VCaP (cell line): ENCODE results near the gene PMF1.

Source experiments
- H3K27ac ChIP-seq: fragments of 450-650 bp; 2 replicates; pipeline ENCODE4 v1.5.1; 2017
- CTCF ChIP-seq: fragments of 450-650 bp; conservative IDR thresholded peaks from 2 replicates; pipeline ENCODE4 v1.5.1; 2017; ENCODE audit warnings: mild to moderate bottlenecking, moderate library complexity

PMF1 gene

DNA sequence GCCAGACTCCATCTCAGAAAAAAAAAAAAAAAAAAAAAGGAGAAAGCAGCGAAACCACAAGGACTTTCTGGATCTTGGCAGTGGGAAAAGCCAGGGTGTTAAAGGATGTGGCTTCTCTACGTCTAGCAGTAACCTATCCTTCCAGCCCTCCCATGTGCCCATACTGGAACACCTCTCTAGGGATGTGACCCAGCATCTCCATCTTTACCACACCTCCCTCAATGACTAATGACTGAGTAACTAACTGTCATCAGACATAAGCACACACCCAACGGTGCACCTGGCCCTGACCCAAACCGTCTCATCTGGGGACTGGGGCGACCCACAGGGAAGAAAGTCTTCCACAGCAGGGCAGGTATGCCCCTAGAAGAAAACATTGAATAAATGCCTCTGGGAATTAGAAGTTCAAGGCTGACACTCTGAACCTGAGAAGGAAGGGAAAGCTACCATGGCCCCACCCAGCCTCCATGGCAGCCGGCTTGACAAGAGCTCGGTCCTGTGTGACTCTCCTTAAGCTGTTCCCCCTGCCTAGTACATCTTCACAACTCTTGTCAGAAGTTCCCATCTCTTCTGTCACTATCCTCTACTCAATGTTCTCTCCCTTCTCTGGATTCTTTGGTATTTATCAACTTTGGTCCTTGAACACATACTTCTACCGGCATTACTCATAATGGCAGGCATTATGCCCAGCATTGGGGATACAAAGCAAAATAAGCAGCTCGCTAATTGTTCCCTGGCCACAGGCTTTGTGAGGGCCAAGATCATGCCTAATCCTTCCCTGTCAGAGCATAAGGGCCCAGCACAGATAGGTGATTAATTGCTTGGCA is 49.9 kb downstream of the PMF1 start:
- H3K27ac ChIP-seq, result no peak overlapping the region
- TF ChIP-seq CTCF, result no peak

DNA sequence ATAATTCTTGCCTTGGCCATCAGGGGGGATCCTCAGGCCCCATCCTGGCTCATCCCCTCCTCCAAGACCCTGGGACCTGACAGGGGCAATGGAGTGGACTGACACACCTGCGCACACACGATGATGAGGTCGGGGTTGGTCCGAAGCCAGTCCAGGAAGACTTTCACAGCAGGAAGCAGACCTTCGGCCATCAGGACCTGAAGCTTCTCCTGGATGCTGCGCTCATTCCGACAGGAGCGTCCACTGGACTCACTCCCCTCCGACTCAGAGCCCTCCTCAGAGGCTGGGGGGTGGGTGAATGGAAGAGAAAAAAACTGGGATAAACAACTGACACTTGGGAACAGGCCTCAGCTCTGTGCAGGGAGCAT is 50.5 kb downstream of the PMF1 start:
- H3K27ac ChIP-seq, result no peak overlapping the region
- TF ChIP-seq CTCF, result no peak

DNA sequence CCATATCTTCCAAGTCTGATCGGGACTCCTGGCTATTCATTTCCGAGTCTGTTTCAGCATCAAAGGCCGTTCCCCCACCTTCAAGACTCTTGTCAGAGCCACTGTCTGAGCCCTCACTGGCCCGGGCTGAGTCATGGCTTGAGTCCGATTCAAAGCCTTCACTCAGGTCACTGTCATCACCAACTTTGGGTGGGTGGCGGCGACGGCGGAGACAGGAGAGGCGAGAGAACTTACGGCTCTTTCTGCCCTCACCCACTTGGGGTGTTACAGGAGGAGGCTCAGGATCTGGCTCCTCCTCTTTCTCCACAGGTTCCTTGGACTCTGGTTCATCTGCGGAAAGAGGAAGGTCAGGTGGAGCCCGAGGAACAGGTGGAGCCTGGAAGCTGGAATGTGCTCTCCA is 53.2 kb downstream of the PMF1 start:
- no peak overlapping the region for H3K27ac ChIP-seq
- no peak for TF ChIP-seq CTCF

DNA sequence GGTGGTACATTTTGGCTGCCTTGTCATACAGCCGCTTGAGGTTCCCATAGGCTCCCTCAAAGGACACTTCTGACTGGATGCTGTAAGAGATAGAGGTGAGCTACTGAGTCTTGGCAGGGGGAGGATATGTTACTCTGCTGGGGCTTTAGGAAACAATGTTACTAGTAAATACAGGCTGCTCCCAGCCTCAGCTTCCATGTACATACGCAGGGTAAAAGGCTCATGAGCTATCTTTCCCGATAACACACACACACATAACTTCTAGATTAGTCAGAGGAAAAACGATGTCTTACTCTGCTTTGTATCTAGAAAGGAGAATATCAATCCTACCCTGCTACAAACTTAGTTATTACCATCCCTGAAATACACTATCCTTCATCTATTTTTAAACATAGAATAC is 55.5 kb downstream of the PMF1 start:
- TF ChIP-seq CTCF, result no peak

DNA sequence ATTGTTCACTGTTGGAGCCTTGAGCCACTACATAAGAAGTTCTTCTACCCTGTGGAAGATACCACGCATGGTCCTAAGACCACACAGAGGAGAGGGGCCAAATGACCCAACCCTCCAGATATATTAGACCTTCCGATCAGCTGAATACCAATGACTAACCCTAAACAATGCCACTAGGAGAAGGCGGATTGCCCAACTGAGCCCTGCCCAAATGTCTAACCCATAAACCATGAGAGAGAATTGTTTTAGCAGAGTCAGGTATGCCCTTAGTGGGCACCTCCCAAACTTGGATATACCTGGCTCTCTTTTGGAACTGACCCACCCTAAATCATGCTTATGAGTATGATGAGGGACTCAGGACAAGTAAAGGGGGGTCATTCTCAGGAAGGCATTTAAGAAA is 57.5 kb downstream of the PMF1 start:
- no peak for TF ChIP-seq CTCF
- no peak overlapping the region for H3K27ac ChIP-seq

More for the DNA sequence above, 55.5 kb downstream of the PMF1 start:
- H3K27ac ChIP-seq, result no peak overlapping the region

DNA sequence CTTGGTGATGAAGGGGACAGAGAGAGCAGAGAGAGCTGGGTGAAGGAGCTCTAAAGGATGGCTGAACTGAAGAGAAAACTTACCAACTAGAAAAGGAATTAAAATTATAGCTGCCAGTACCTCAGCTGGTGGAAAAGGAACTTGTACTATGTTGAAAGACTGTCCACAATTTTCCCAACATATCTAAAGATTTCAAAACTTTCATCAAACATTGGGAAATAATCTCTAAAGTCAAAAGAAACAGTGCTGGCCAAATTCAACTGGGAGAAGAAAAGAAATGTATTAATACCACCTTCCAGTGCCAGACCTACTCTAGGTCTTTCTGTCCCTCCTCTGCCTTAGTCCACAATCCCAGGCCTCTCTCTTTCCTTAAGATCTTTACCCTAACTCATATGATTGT is 63.7 kb downstream of the PMF1 start:
- TF ChIP-seq CTCF, result no peak
- no peak overlapping the region for H3K27ac ChIP-seq

DNA sequence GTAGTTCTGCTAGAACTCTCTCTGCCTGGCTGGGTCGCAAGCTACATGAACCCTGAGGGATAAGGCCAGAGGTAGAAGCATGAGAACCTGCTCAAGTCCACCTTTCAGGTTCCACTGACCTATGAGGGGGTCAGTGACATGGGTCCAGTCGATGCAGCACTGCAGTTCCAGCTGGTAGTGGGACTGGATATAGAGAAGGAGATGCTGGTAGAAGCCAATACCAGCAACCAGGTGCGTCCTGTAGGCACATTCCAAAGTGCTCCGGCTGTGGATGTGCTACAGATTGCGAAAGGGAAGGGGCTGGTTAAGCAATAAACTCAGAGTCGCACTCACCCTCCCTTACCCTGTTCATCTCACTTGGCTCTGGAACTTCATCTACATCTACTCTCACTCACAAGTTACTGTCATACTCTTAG is 64.2 kb downstream of the PMF1 start:
- H3K27ac ChIP-seq, result no peak overlapping the region
- TF ChIP-seq CTCF, result no peak
